ENCODE measurements around the gene ZNF35. TPM values are rescaled to one million over a fixed set of nuclear protein-coding genes. Genes with fewer than 3 reads are reported as not detected.

The ZNF35 gene
- total and polyA plus RNA-seq, 2 of the 8 experiments (the other 6 are each of a cell fraction or from before 2014, with no cell fraction given): 2.9 to 20.0 TPM

- Histone ChIP-seq H3K18ac (ENCODE audit: extremely low read depth, low read length) (no peak overlapping the region), H3K23ac (ENCODE audit: insufficient read length) (no peak overlapping the region), H4K8ac (ENCODE audit: extremely low read depth, insufficient read depth, low read length) (no peak overlapping the region), H3K27ac (ENCODE audit: low read depth, low read length) (no peak overlapping the region), H3K14ac (ENCODE audit: insufficient read length) (no peak overlapping the region), H3K23me2 (ENCODE audit: low read depth, low read length) (no peaks in the 10 kb centered on the region), H3K36me3 (ENCODE audit: control insufficient read depth in 2 of 4, insufficient read depth in 4 of 4, low read length in 3 of 4) (peaks cover 0 to 18% (median 11%) of the 10 kb centered on the region in 4 experiments; a peak in 6 of 8 replicates), H2BK12ac (ENCODE audit: low read depth, low read length) (no peak overlapping the region), H4K20me1 (replicated peaks in 1 of 2; ENCODE audit: control insufficient read depth in 1 of 2, insufficient read depth in 2 of 2, low read length in 2 of 2) (peaks cover 0 to 4% of the 10 kb centered on the region in 2 experiments), H4K91ac (replicated peaks; ENCODE audit: insufficient read length, low read length) (no peak overlapping the region), H4K5ac (ENCODE audit: insufficient read length, low read depth, low read length) (no peak overlapping the region), H3K9ac (replicated peaks in 1 of 4; ENCODE audit: extremely low read depth in 1 of 4, low read depth in 3 of 4, low read length in 3 of 4) (peak overlapping the region in 1 of 4 experiments; percentile 11; a peak in 1 of 7 replicates), H2BK5ac (ENCODE audit: low read depth, low read length) (no peak overlapping the region), H2BK120ac (replicated peaks; ENCODE audit: low read depth, low read length) (no peak overlapping the region), H2BK15ac (ENCODE audit: low read length) (no peak overlapping the region), H3K27me3 (replicated peaks in 1 of 4; ENCODE audit: control insufficient read depth in 3 of 4, extremely low read depth in 1 of 4, insufficient read depth in 3 of 4, low read length in 3 of 4) (no peaks in the 10 kb centered on the region), H3K4me3 (ENCODE audit: extremely low read depth in 1 of 4, insufficient read depth in 2 of 4, low read depth in 3 of 4, low read length in 4 of 4) (no peak overlapping the region), H3K79me1 (ENCODE audit: low read depth, low read length) (peaks cover 2% of the 10 kb centered on the region; the same call in 1 of the 2 replicates), H3K9me3 (ENCODE audit: insufficient read depth in 2 of 2, low read depth in 1 of 2, low read length in 1 of 2) (no peaks in the 10 kb centered on the region), H3K4ac (replicated peaks; ENCODE audit: insufficient read length, low read depth, low read length) (no peak overlapping the region), H3K4me2 (ENCODE audit: insufficient read depth in 1 of 2, low read depth in 2 of 2, low read length in 2 of 2) (no peak overlapping the region), H3K4me1 (replicated peaks in 1 of 4; ENCODE audit: control insufficient read depth in 3 of 4, insufficient read depth in 4 of 4, low read length in 3 of 4) (no peaks in the 10 kb centered on the region), H3K56ac (replicated peaks; ENCODE audit: insufficient read length, low read depth, low read length) (no peak overlapping the region), H2BK20ac (ENCODE audit: low read length) (no peak overlapping the region), H3K79me2 (ENCODE audit: control insufficient read depth in 1 of 2, insufficient read depth in 2 of 2, low read length in 2 of 2) (peaks cover 0 to 2% of the 10 kb centered on the region in 2 experiments; a peak in 1 of 4 replicates), H2AFZ (ENCODE audit: low read length) (no peak overlapping the region), H2AK5ac (ENCODE audit: low read depth, low read length) (no peak overlapping the region)
- WGBS, 2 experiments (ENCODE audit: extremely low coverage in 1 of 2, insufficient coverage in 1 of 2, insufficient read length in 1 of 2, insufficient replicate concordance in 2 of 2, low coverage in 1 of 2, low lambda C conversion rate in 2 of 2, missing lambda C conversion rate in 1 of 2): 88% methylated on average over 3 of the region's 3 CpGs; no CpG with 5 or more reads in 1 of the 2 experiments
- ChIA-PET CTCF (ENCODE audit: partially characterized antibody) (no interaction called here), POLR2A (ENCODE audit: partially characterized antibody) (interaction anchor here (1.1 to 1.2 kb wide), 2 partner anchors 13 to 14 kb away, joined by 3 to 4 read pairs; no protein-coding TSS in a partner anchor)
- FAIRE-seq (no peak), DNase-seq (ENCODE audit: low read depth in 1 of 2, low spot score in 2 of 2) (no peak)
- TF ChIP-seq POLR2AphosphoS5 (IDR thresholded peaks at IDR 0.05; ENCODE audit: low read depth, low read length) (no peak), CHD2 (IDR thresholded peaks at IDR 0.05; ENCODE audit: low read length) (no peak), ATF2 (IDR thresholded peaks at IDR 0.05; ENCODE audit: low read length) (no peak)
Observed at GRCh38 chr3:44632193-44632592, 16.3 kb upstream of the ZNF35 start.

Measured in H1 (cell line).